Liver (tissue), 9 donors: ENCODE results near the gene PPP4R1. TPM values are rescaled to one million over a fixed set of nuclear protein-coding genes. Genes with fewer than 3 reads are reported as not detected.

Experiments
- DNase-seq: peaks from one replicate; pipeline ENCODE4 v3.0.0-alpha.2; 2017; ENCODE audit warnings: low spot score
- H3K27ac ChIP-seq, 2 donors: one replicate each; pipeline ENCODE4 v1.7.0; 2013; ENCODE audit warnings: inconsistent platforms in 2 of 2, low read length in 2 of 2, control low read depth in 1 of 2, low read depth in 1 of 2, mild to moderate bottlenecking in 1 of 2
- H3K27me3 ChIP-seq, 4 donors: one replicate each; pipeline versions ENCODE4 v1.6.1 to v1.7.0; 2013; ENCODE audit warnings: low read length in 3 of 4, inconsistent platforms in 1 of 4, mild to moderate bottlenecking in 1 of 4, moderate library complexity in 1 of 4; ENCODE audit not compliant: control insufficient read depth in 4 of 4, insufficient read depth in 4 of 4
- H3K36me3 ChIP-seq, 4 donors: one replicate each; pipeline versions ENCODE4 v1.6.1 to v1.7.0; 2013; ENCODE audit warnings: low read length in 3 of 4, mild to moderate bottlenecking in 3 of 4, low read depth in 1 of 4, moderate library complexity in 1 of 4; ENCODE audit not compliant: control insufficient read depth in 4 of 4, insufficient read depth in 3 of 4
- H3K4me1 ChIP-seq, 4 donors: one replicate each; pipeline versions ENCODE4 v1.6.1 to v1.7.0; 2013; ENCODE audit warnings: low read length in 3 of 4, mild to moderate bottlenecking in 3 of 4, moderate library complexity in 1 of 4; ENCODE audit not compliant: control insufficient read depth in 4 of 4, insufficient read depth in 4 of 4
- H3K4me3 ChIP-seq, 3 donors: one replicate each; pipeline versions ENCODE4 v1.6.1 to v1.7.0; 2013; ENCODE audit warnings: low read length in 3 of 3, control low read depth in 1 of 3, low read depth in 1 of 3, mild to moderate bottlenecking in 1 of 3
- H3K9ac ChIP-seq, 2 donors: one replicate each; pipeline ENCODE4 v1.7.0; 2013; ENCODE audit warnings: low read length in 2 of 2, mild to moderate bottlenecking in 2 of 2, moderate library complexity in 2 of 2, control low read depth in 1 of 2, low read depth in 1 of 2
- H3K9me3 ChIP-seq, 4 donors: one replicate each; pipeline versions ENCODE4 v1.6.1 to v1.7.0; 2013; ENCODE audit warnings: low read length in 3 of 4; ENCODE audit not compliant: control insufficient read depth in 4 of 4
- CTCF ChIP-seq: fragments of 150-350 bp; IDR thresholded peaks from 2 replicates; pipeline ENCODE4 v1.5.1; 2017; ENCODE audit warnings: improper control_type of control experiment, low read depth, low read length; ENCODE audit not compliant: missing input control
- EGR1 ChIP-seq, 2 donors: IDR thresholded peaks; 2 replicates each; pipeline ENCODE4 v1.6.1; 2016 to 2018; ENCODE audit warnings: antibody characterized with exemption in 2 of 2, low read depth in 2 of 2
- FOXA1 ChIP-seq: IDR thresholded peaks from 2 replicates; pipeline ENCODE4 v1.6.1; 2016; ENCODE audit warnings: antibody characterized with exemption
- FOXA2 ChIP-seq: IDR thresholded peaks from 2 replicates; pipeline ENCODE4 v1.6.1; 2016; ENCODE audit warnings: antibody characterized with exemption
- GABPA ChIP-seq, 2 donors: IDR thresholded peaks in 1 of 2; conservative IDR thresholded peaks in 1 of 2; 2 replicates each; pipeline ENCODE4 v1.6.1; 2016; ENCODE audit warnings: antibody characterized with exemption in 2 of 2, mild to moderate bottlenecking in 1 of 2, moderate library complexity in 1 of 2
- HNF4A ChIP-seq, 2 donors: conservative IDR thresholded peaks; 2 replicates each; pipeline ENCODE4 v1.6.1; 2016; ENCODE audit warnings: antibody characterized with exemption in 2 of 2, mild to moderate bottlenecking in 2 of 2
- HNF4G ChIP-seq: IDR thresholded peaks from 2 replicates; pipeline ENCODE4 v1.6.1; 2016; ENCODE audit warnings: antibody characterized with exemption
- JUND ChIP-seq, 2 donors: IDR thresholded peaks; 2 replicates each; pipeline ENCODE4 v1.6.1; 2016; ENCODE audit warnings: antibody characterized with exemption in 2 of 2
- MAX ChIP-seq: IDR thresholded peaks from 2 replicates; pipeline ENCODE4 v1.6.1; 2016; ENCODE audit warnings: antibody characterized with exemption
- NR2F2 ChIP-seq: IDR thresholded peaks from 2 replicates; pipeline ENCODE4 v1.6.1; 2016; ENCODE audit warnings: antibody characterized with exemption
- RAD21 ChIP-seq, 2 donors: IDR thresholded peaks; 2 replicates each; pipeline ENCODE4 v1.6.1; 2016; ENCODE audit warnings: antibody characterized with exemption in 2 of 2, mild to moderate bottlenecking in 2 of 2
- RXRA ChIP-seq, 2 donors: IDR thresholded peaks; 2 replicates each; pipeline ENCODE4 v1.6.1; 2017 to 2018; ENCODE audit warnings: antibody characterized with exemption in 2 of 2, mild to moderate bottlenecking in 1 of 2
- SP1 ChIP-seq: IDR thresholded peaks from 2 replicates; pipeline ENCODE4 v1.6.1; 2018; ENCODE audit warnings: antibody characterized with exemption, mild to moderate bottlenecking
- TAF1 ChIP-seq: conservative IDR thresholded peaks from 2 replicates; pipeline ENCODE4 v1.6.1; 2016; ENCODE audit warnings: antibody characterized with exemption, mild to moderate bottlenecking
- WGBS: extraction: QIAGEN DNeasy Blood & Tissue Kit; methylation state at CpG from one replicate; pipeline ENCODE4 v1.1.7; 2013; 5-methylcytosine and 5-hydroxymethylcytosine counted together
- polyA plus RNA-seq, 2 donors: library from polyadenylated mRNA; stranded (reverse) in 1 of 2; unstranded in 1 of 2; fragments of 200-250 nt in 1 of 2; fragments of >200 nt in 1 of 2; fragmentation: Nextera tagmentation in 1 of 2; extraction: Ambion mirVana in 1 of 2; gene quantifications; one replicate each; pipeline versions ENCODE4 v1.2.1 to v1.2.3, GENCODE V29; 2013 to 2015
- total RNA-seq, 2 donors: library from RNA; depleted of rRNA; stranded (reverse); fragments of >200 nt; gene quantifications; one replicate each; pipeline ENCODE4 v1.2.3, GENCODE V29; 2014
- TF ChIP-seq, protein P1 (sequence below): IDR thresholded peaks from 2 replicates; pipeline ENCODE4 v1.6.1; 2016; ENCODE audit warnings: antibody characterized with exemption
- TF ChIP-seq, protein P2 (sequence below): IDR thresholded peaks from 2 replicates; pipeline ENCODE4 v1.6.1; 2016; ENCODE audit warnings: antibody characterized with exemption, mild to moderate bottlenecking
- donor health status: healthy.
- donor health status: healthy.
- donor health status: healthy.
- donor health status: healthy.
- donor health status: healthy.

PPP4R1 gene
- total and polyA plus RNA-seq, 4 donors: 11.7 to 50.8 (median 22.8) TPM

DNA sequence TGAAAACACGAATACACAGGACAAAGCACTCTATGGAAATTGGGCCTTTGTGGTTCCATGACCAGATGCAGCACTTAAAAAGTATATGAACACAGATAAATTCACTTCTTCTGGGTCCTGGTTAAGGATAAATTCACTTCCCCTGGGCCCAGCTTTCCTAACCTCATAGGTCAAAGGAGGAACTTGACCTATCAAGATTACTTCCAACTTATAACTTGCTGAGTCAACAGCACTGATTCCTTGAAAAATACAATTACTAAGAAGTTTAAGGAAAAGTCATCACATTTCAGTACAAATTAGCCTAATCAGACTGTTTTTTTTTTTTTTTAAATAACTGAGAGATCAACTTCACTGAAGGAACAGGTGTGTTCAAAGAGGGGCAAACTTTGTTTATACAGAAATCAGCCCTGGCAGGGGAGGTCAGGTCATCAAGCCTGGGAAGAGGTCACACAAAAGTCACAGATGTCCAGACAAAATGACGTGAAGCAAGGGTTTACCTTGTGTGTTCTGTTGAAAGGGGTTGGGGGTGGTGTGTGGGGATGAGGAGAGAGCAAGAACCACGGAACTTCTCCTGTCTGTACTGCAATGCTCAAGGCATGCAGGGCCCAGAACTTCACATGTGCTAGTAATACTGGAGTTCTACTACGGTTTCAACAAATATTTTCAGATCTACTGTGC, 55.8 kb downstream of the PPP4R1 start:
- WGBS: 65% methylated on average over 4 of the region's 4 CpGs
- Histone ChIP-seq H3K9ac (no peak overlapping the region), H3K36me3 (peaks cover 4 to 18% (median 14%) of the 10 kb centered on the region in 4 donors), H3K4me3 (no peak overlapping the region), H3K4me1 (peaks cover 2 to 22% (median 12%) of the 10 kb centered on the region in 4 donors), H3K27ac (no peak overlapping the region), H3K9me3 (no peaks in the 10 kb centered on the region), H3K27me3 (no peaks in the 10 kb centered on the region)
- TF ChIP-seq JUND (IDR thresholded peaks at IDR 0.05) (no peak), RXRA (IDR thresholded peaks at IDR 0.05) (peak; percentile 41 to 70), HNF4A (conservative IDR thresholded peaks at IDR 0.05) (peak in 1 of 2 donors; percentile 33)
- DNase-seq: no peak

DNA sequence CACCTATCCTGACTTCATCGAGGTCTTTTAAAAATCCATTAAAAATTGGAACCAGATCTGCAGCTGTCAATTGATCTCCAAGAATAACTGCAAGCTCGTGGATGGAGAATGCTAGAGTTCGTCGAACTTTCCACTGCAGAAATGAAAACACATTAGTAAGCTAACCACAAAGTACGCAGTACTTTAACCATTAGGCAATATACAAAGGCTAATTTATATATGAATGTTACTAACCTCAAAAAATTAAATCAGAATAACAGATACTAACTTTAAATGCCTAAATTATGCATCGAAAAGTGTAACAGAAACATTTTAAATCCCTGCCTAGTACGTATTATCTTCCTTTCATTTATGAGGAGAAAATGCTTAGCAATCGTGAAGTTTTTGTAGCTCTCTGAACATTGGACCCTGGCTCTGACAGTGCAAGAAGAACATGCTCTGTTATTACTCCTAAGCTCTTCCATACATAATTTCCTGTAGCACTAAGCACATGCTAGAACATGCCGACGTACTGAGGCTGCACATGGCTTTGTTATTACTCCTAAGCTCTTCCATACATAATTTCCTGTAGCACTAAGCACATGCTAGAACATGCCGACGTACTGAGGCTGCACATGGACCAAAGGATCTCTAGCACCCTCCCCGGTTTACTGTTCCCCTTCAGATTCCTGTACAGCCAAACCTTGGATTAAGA, 57.0 kb downstream of the PPP4R1 start:
- Histone ChIP-seq H3K27me3 (no peaks in the 10 kb centered on the region), H3K9me3 (no peaks in the 10 kb centered on the region), H3K9ac (no peak overlapping the region), H3K4me3 (no peak overlapping the region), H3K4me1 (peaks cover 2 to 22% (median 12%) of the 10 kb centered on the region in 4 donors), H3K27ac (peak overlapping the region; percentile 56 to 60), H3K36me3 (peaks cover 7 to 18% (median 15%) of the 10 kb centered on the region in 4 donors)
- WGBS: 51% methylated on average over 13 of the region's 13 CpGs
- DNase-seq: no peak
- TF ChIP-seq EGR1 (IDR thresholded peaks at IDR 0.05; ENCODE audit: low read depth in 2 of 2): no peak
- TF ChIP-seq HNF4A (conservative IDR thresholded peaks at IDR 0.05): peak; percentile 67 to 83
- no peak for TF ChIP-seq FOXA2
- TF ChIP-seq MAX: no peak
- TF ChIP-seq TAF1: no peak
- peak; percentile 67 for TF ChIP-seq SP1
- TF ChIP-seq, protein P1, sequence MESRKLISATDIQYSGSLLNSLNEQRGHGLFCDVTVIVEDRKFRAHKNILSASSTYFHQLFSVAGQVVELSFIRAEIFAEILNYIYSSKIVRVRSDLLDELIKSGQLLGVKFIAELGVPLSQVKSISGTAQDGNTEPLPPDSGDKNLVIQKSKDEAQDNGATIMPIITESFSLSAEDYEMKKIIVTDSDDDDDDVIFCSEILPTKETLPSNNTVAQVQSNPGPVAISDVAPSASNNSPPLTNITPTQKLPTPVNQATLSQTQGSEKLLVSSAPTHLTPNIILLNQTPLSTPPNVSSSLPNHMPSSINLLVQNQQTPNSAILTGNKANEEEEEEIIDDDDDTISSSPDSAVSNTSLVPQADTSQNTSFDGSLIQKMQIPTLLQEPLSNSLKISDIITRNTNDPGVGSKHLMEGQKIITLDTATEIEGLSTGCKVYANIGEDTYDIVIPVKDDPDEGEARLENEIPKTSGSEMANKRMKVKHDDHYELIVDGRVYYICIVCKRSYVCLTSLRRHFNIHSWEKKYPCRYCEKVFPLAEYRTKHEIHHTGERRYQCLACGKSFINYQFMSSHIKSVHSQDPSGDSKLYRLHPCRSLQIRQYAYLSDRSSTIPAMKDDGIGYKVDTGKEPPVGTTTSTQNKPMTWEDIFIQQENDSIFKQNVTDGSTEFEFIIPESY: peak; percentile 25
- TF ChIP-seq RXRA (IDR thresholded peaks at IDR 0.05): peak; percentile 82 to 83
- no peak for TF ChIP-seq RAD21 (IDR thresholded peaks at IDR 0.05)
- TF ChIP-seq JUND (IDR thresholded peaks at IDR 0.05): peak in 1 of 2 donors; percentile 25
- peak; percentile 15 for TF ChIP-seq HNF4G
- no peak for TF ChIP-seq CTCF
- TF ChIP-seq, protein P2, sequence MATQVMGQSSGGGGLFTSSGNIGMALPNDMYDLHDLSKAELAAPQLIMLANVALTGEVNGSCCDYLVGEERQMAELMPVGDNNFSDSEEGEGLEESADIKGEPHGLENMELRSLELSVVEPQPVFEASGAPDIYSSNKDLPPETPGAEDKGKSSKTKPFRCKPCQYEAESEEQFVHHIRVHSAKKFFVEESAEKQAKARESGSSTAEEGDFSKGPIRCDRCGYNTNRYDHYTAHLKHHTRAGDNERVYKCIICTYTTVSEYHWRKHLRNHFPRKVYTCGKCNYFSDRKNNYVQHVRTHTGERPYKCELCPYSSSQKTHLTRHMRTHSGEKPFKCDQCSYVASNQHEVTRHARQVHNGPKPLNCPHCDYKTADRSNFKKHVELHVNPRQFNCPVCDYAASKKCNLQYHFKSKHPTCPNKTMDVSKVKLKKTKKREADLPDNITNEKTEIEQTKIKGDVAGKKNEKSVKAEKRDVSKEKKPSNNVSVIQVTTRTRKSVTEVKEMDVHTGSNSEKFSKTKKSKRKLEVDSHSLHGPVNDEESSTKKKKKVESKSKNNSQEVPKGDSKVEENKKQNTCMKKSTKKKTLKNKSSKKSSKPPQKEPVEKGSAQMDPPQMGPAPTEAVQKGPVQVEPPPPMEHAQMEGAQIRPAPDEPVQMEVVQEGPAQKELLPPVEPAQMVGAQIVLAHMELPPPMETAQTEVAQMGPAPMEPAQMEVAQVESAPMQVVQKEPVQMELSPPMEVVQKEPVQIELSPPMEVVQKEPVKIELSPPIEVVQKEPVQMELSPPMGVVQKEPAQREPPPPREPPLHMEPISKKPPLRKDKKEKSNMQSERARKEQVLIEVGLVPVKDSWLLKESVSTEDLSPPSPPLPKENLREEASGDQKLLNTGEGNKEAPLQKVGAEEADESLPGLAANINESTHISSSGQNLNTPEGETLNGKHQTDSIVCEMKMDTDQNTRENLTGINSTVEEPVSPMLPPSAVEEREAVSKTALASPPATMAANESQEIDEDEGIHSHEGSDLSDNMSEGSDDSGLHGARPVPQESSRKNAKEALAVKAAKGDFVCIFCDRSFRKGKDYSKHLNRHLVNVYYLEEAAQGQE: no peak
- no peak for TF ChIP-seq FOXA1
- no peak for TF ChIP-seq GABPA (IDR thresholded peaks at IDR 0.05 in 1 of 2, conservative IDR thresholded peaks at IDR 0.05 in 1 of 2)
- no peak for TF ChIP-seq NR2F2
